PFSK-1 (cell line): Measurements from ENCODE around the gene SP4.

Experiments used
- FOXP2 ChIP-seq: optimal IDR thresholded peaks from 2 replicates; pipeline ENCODE3; 2011; ENCODE audit warnings: borderline replicate concordance, control low read depth, inconsistent platforms; ENCODE audit not compliant: insufficient read depth; ENCODE audit errors: extremely low read length, extremely low read depth
- POLR2AphosphoS5 ChIP-seq: IDR thresholded peaks from 2 replicates; pipeline ENCODE4 v1.6.1; 2012; ENCODE audit warnings: low read depth, mild to moderate bottlenecking, control low read depth, low read length, moderate library complexity
- SIN3A ChIP-seq: IDR thresholded peaks from 2 replicates; pipeline ENCODE4 v1.6.1; 2012; ENCODE audit warnings: mild to moderate bottlenecking, low read length, moderate library complexity, borderline replicate concordance; ENCODE audit not compliant: insufficient read depth
- TAF1 ChIP-seq: IDR thresholded peaks from 2 replicates; pipeline ENCODE4 v1.6.1; 2012; ENCODE audit warnings: low read length, control low read depth, borderline replicate concordance; ENCODE audit not compliant: insufficient read depth
- TF ChIP-seq, protein P1 (sequence below), 2 experiments: IDR thresholded peaks; 2 replicates each; pipeline versions ENCODE4 v1.6.1 to v1.8.0; 2011 to 2012; ENCODE audit warnings: low read depth in 2 of 2, low read length in 2 of 2, control low read depth in 1 of 2, inconsistent platforms in 1 of 2, mild to moderate bottlenecking in 1 of 2, moderate library complexity in 1 of 2; ENCODE audit not compliant: insufficient read depth in 1 of 2

DNA sequence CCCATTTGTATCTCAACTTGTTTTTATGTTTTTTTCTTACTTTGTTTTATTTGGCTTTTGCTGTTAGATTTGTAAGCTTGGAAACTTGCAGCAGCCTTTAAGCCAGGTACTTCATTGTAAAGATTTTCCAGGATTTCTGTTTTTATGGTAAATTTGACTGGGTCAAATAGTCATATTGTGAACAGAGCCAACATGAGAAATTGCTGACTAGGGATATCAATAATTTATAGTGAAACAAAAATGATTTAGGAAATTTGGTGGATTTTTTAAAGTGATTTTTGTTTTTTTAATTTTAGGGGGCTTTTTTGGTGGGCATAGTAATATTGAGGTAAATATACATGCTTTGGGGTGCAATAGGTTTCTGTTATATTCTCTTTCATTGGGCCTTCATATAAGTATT, 22.2 kb downstream of the SP4 start:
- no peak for TF ChIP-seq FOXP2
- TF ChIP-seq, protein P1, sequence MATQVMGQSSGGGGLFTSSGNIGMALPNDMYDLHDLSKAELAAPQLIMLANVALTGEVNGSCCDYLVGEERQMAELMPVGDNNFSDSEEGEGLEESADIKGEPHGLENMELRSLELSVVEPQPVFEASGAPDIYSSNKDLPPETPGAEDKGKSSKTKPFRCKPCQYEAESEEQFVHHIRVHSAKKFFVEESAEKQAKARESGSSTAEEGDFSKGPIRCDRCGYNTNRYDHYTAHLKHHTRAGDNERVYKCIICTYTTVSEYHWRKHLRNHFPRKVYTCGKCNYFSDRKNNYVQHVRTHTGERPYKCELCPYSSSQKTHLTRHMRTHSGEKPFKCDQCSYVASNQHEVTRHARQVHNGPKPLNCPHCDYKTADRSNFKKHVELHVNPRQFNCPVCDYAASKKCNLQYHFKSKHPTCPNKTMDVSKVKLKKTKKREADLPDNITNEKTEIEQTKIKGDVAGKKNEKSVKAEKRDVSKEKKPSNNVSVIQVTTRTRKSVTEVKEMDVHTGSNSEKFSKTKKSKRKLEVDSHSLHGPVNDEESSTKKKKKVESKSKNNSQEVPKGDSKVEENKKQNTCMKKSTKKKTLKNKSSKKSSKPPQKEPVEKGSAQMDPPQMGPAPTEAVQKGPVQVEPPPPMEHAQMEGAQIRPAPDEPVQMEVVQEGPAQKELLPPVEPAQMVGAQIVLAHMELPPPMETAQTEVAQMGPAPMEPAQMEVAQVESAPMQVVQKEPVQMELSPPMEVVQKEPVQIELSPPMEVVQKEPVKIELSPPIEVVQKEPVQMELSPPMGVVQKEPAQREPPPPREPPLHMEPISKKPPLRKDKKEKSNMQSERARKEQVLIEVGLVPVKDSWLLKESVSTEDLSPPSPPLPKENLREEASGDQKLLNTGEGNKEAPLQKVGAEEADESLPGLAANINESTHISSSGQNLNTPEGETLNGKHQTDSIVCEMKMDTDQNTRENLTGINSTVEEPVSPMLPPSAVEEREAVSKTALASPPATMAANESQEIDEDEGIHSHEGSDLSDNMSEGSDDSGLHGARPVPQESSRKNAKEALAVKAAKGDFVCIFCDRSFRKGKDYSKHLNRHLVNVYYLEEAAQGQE (IDR thresholded peaks at IDR 0.05; ENCODE audit: insufficient read depth in 1 of 2, low read depth in 2 of 2, low read length in 2 of 2) = no peak
- TF ChIP-seq POLR2AphosphoS5 = no peak
- TF ChIP-seq TAF1 = no peak
- TF ChIP-seq SIN3A = no peak
